ENCODE results near the gene CACNA1G. TPM values are rescaled to one million over a fixed set of nuclear protein-coding genes. Genes with fewer than 3 reads are reported as not detected.
A peak's percentile ranks its signal among the peaks of the same experiment; 100 is the strongest.

Gene CACNA1G
- total RNA-seq, 1 experiment from 2014 or later, result 6.7 TPM

DNA sequence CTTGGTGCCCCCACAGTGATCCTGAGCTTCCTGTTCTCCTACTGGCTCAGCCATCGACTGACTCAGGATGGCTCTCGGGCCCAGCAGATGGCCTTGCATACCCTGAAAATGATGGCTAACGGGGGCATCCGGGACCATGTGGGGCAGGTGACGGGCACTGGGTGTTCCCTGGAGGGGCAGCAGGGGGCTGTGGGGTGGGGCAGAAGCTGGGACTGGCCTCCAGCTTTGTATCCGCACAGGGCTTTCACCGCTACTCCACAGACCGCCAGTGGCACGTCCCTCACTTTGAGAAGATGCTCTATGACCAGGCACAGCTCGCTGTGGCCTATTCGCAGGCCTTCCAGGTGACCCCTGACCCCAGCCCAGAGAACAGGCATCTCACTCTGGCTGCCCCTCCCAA is 10.5 kb upstream of the CACNA1G start:
- no peaks in the 10 kb centered on the region for H3K36me3 Mint-ChIP-seq
- H3K4me1 Mint-ChIP-seq, result peaks cover 6% of the 10 kb centered on the region; the same call in 1 of the 2 replicates
- ChIA-PET POLR2A (interaction anchor here (0.6 to 1.5 kb wide), 5 partner anchors 10 to 315 kb away, joined by 3 to 16 read pairs (median 4); partner anchors contain the start of gene CACNA1G), CTCF (interaction anchor here (0.8 to 5.6 kb wide), 41 partner anchors 8 to 593 kb away, joined by 3 to 313 read pairs (median 8); partner anchors contain the start of genes CACNA1G, LRRC59, LUC7L3 and RSAD1)
- DNase-seq (ENCODE audit: low spot score), result no peak
- no peak overlapping the region for H3K27ac Mint-ChIP-seq
- H3K27me3 Mint-ChIP-seq (ENCODE audit: low read depth), result peaks cover 2% of the 10 kb centered on the region
- no peak overlapping the region for H3K4me3 Mint-ChIP-seq
- no peak for TF ChIP-seq AR (CRISPR knock-in tag; IDR thresholded peaks at IDR 0.05)
- no peak for TF ChIP-seq ZNF219 (CRISPR knock-in tag; IDR thresholded peaks at IDR 0.05; ENCODE audit: borderline replicate concordance)
- TF ChIP-seq ZNF396 (CRISPR knock-in tag; IDR thresholded peaks at IDR 0.05; ENCODE audit: borderline replicate concordance), result no peak
- TF ChIP-seq, protein P1, sequence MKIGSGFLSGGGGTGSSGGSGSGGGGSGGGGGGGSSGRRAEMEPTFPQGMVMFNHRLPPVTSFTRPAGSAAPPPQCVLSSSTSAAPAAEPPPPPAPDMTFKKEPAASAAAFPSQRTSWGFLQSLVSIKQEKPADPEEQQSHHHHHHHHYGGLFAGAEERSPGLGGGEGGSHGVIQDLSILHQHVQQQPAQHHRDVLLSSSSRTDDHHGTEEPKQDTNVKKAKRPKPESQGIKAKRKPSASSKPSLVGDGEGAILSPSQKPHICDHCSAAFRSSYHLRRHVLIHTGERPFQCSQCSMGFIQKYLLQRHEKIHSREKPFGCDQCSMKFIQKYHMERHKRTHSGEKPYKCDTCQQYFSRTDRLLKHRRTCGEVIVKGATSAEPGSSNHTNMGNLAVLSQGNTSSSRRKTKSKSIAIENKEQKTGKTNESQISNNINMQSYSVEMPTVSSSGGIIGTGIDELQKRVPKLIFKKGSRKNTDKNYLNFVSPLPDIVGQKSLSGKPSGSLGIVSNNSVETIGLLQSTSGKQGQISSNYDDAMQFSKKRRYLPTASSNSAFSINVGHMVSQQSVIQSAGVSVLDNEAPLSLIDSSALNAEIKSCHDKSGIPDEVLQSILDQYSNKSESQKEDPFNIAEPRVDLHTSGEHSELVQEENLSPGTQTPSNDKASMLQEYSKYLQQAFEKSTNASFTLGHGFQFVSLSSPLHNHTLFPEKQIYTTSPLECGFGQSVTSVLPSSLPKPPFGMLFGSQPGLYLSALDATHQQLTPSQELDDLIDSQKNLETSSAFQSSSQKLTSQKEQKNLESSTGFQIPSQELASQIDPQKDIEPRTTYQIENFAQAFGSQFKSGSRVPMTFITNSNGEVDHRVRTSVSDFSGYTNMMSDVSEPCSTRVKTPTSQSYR (CRISPR knock-in tag; IDR thresholded peaks at IDR 0.05), result no peak
- no peak for TF ChIP-seq AFF4 (CRISPR knock-in tag; IDR thresholded peaks at IDR 0.05; ENCODE audit: borderline replicate concordance)
- TF ChIP-seq NFYB (CRISPR knock-in tag; conservative IDR thresholded peaks at IDR 0.05; ENCODE audit: low read depth), result no peak
- TF ChIP-seq E2F5 (CRISPR knock-in tag; IDR thresholded peaks at IDR 0.05), result no peak
- H3K9me3 Mint-ChIP-seq, result no peaks in the 10 kb centered on the region
- no peak for ATAC-seq

DNA sequence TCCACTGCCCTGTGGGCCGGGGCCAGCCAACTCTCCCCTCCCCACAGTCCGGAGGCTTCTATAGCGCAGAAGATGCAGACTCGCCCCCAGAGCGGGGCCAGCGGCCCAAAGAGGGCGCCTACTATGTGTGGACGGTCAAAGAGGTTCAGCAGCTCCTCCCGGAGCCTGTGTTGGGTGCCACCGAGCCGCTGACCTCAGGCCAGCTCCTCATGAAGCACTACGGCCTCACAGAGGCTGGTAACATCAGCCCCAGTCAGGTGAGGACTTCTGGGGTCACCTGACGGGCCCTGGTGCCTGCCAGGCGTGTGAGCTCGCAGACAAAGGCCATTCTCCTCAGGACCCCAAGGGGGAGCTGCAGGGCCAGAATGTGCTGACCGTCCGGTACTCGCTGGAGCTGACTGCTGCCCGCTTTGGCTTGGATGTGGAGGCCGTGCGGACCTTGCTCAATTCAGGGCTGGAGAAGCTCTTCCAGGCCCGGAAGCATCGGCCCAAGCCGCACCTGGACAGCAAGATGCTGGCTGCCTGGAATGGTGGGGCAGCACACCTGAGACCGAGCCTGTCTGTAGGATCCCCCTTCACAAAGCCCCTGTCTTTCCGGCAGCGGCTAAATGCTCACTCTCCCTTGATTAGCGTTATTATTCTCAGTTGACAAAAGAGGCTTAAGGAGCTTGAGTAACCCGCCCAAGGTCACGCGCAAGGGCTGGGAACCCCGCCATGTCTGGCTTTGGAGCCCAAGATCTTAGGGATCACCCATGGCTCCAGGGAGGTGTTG is 9.7 kb upstream of the CACNA1G start:
- H3K9me3 Mint-ChIP-seq, result no peaks in the 10 kb centered on the region
- CTCF ChIA-PET, result interaction anchor here (0.6 to 5.6 kb wide), 65 partner anchors 9 to 674 kb away, joined by 3 to 313 read pairs (median 5); partner anchors contain the start of genes ABCC3, CACNA1G, EPN3 and LRRC59
- no peak overlapping the region for H3K4me3 Mint-ChIP-seq
- peaks cover 6% of the 10 kb centered on the region; the same call in 1 of the 2 replicates for H3K4me1 Mint-ChIP-seq
- DNase-seq (ENCODE audit: low spot score) (peak; percentile 94), ATAC-seq (peak; percentile 74)
- no peak overlapping the region for H3K27ac Mint-ChIP-seq
- H3K36me3 Mint-ChIP-seq, result no peaks in the 10 kb centered on the region
- POLR2A ChIA-PET, result interaction anchor here (0.6 to 1.5 kb wide), 8 partner anchors 10 to 316 kb away, joined by 3 to 16 read pairs (median 4); partner anchors contain the start of genes CACNA1G and TOB1
- no peaks in the 10 kb centered on the region for H3K27me3 Mint-ChIP-seq (ENCODE audit: low read depth)
- TF ChIP-seq, protein P2, sequence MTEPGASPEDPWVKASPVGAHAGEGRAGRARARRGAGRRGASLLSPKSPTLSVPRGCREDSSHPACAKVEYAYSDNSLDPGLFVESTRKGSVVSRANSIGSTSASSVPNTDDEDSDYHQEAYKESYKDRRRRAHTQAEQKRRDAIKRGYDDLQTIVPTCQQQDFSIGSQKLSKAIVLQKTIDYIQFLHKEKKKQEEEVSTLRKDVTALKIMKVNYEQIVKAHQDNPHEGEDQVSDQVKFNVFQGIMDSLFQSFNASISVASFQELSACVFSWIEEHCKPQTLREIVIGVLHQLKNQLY (CRISPR knock-in tag; IDR thresholded peaks at IDR 0.05), result no peak
- TF ChIP-seq ARID4B (CRISPR knock-in tag; IDR thresholded peaks at IDR 0.05; ENCODE audit: borderline replicate concordance) (0 out of 2 replicates have a peak, but pooled peaks have one; percentile 41), USF1 (CRISPR knock-in tag; IDR thresholded peaks at IDR 0.05) (peak; percentile 96), E2F5 (CRISPR knock-in tag; IDR thresholded peaks at IDR 0.05) (peak; percentile 57; the same call in 1 of the 2 replicates), KAT7 (CRISPR knock-in tag; IDR thresholded peaks at IDR 0.05; ENCODE audit: borderline replicate concordance) (peak; percentile 77; the same call in 1 of the 2 replicates), OVOL2 (CRISPR knock-in tag; IDR thresholded peaks at IDR 0.05; ENCODE audit: borderline replicate concordance) (no peak), FOXK1 (CRISPR knock-in tag; IDR thresholded peaks at IDR 0.05) (0 out of 2 replicates have a peak, but pooled peaks have one; percentile 34)
